ENCODE data around the gene CSNK2A3. TPM values are rescaled to one million over a fixed set of nuclear protein-coding genes. Genes with fewer than 3 reads are reported as not detected.

The CSNK2A3 gene
- total and polyA plus RNA-seq, 2 donors (not counting 1 experiment from before 2014, with no cell fraction given): 2.3 TPM

- H4K20me1 ChIP-seq (ENCODE audit: control insufficient read depth, extremely low read depth, insufficient read depth, low read length): no peaks in the 10 kb centered on the region
- no peaks in the 10 kb centered on the region for H3K27me3 ChIP-seq (ENCODE audit: control insufficient read depth, insufficient read depth, low read length)
- H3K4me3 ChIP-seq (replicated peaks in 1 of 4; ENCODE audit: control extremely low read depth in 1 of 4, insufficient read depth in 1 of 4, low read depth in 3 of 4, low read length in 4 of 4): no peak overlapping the region
- H3K36me3 ChIP-seq (ENCODE audit: control insufficient read depth, insufficient read depth, low read length): no peaks in the 10 kb centered on the region
- DNase-seq (ENCODE audit: low read depth in 2 of 2): no peak
- H3K4me2 ChIP-seq (ENCODE audit: extremely low read depth, insufficient read depth, low read length): no peak overlapping the region
- no peaks in the 10 kb centered on the region for H3K4me1 ChIP-seq (ENCODE audit: control insufficient read depth, extremely low read depth, insufficient read depth, low read length)
- H3K9me3 ChIP-seq (ENCODE audit: control insufficient read depth, insufficient read depth, low read depth, low read length): no peaks in the 10 kb centered on the region
- no peaks in the 10 kb centered on the region for H3K79me2 ChIP-seq (ENCODE audit: control insufficient read depth, insufficient read depth, low read length)
- TF ChIP-seq EZH2 (IDR thresholded peaks at IDR 0.05; ENCODE audit: low read length, missing control alignments) (no peak), CTCF (conservative IDR thresholded peaks at IDR 0.05 in 1 of 2, IDR thresholded peaks at IDR 0.05 in 1 of 2; ENCODE audit: low read depth in 1 of 2, low read length in 2 of 2) (no peak)
- no peak overlapping the region for H2AFZ ChIP-seq (ENCODE audit: low read length)
- H3K27ac ChIP-seq (ENCODE audit: insufficient read depth, low read length): no peak overlapping the region
- no peak overlapping the region for H3K9ac ChIP-seq (ENCODE audit: insufficient read depth, low read length)
Observed at GRCh38 chr11:11336664-11337063, 16.4 kb downstream of the CSNK2A3 start.

- Histone ChIP-seq H4K20me1 (ENCODE audit: control insufficient read depth, extremely low read depth, insufficient read depth, low read length) (no peaks in the 10 kb centered on the region), H2AFZ (ENCODE audit: low read length) (no peak overlapping the region), H3K36me3 (ENCODE audit: control insufficient read depth, insufficient read depth, low read length) (no peaks in the 10 kb centered on the region), H3K9ac (ENCODE audit: insufficient read depth, low read length) (no peak overlapping the region), H3K9me3 (ENCODE audit: control insufficient read depth, insufficient read depth, low read depth, low read length) (no peaks in the 10 kb centered on the region), H3K79me2 (ENCODE audit: control insufficient read depth, insufficient read depth, low read length) (no peaks in the 10 kb centered on the region), H3K4me1 (ENCODE audit: control insufficient read depth, extremely low read depth, insufficient read depth, low read length) (no peaks in the 10 kb centered on the region), H3K4me2 (ENCODE audit: extremely low read depth, insufficient read depth, low read length) (no peak overlapping the region), H3K27me3 (ENCODE audit: control insufficient read depth, insufficient read depth, low read length) (no peaks in the 10 kb centered on the region), H3K27ac (ENCODE audit: insufficient read depth, low read length) (no peak overlapping the region), H3K4me3 (replicated peaks in 1 of 4; ENCODE audit: control extremely low read depth in 1 of 4, insufficient read depth in 1 of 4, low read depth in 3 of 4, low read length in 4 of 4) (no peak overlapping the region)
- no peak for DNase-seq (ENCODE audit: low read depth in 2 of 2)
- TF ChIP-seq CTCF (conservative IDR thresholded peaks at IDR 0.05 in 1 of 2, IDR thresholded peaks at IDR 0.05 in 1 of 2; ENCODE audit: low read depth in 1 of 2, low read length in 2 of 2) (no peak), EZH2 (IDR thresholded peaks at IDR 0.05; ENCODE audit: low read length, missing control alignments) (no peak)
Observed at GRCh38 chr11:11335043-11335442, 18.0 kb downstream of the CSNK2A3 start.

- no peaks in the 10 kb centered on the region for H3K4me1 ChIP-seq (ENCODE audit: control insufficient read depth, extremely low read depth, insufficient read depth, low read length)
- no peak overlapping the region for H3K4me2 ChIP-seq (ENCODE audit: extremely low read depth, insufficient read depth, low read length)
- H3K36me3 ChIP-seq (ENCODE audit: control insufficient read depth, insufficient read depth, low read length): no peaks in the 10 kb centered on the region
- no peaks in the 10 kb centered on the region for H4K20me1 ChIP-seq (ENCODE audit: control insufficient read depth, extremely low read depth, insufficient read depth, low read length)
- no peak overlapping the region for H3K9ac ChIP-seq (ENCODE audit: insufficient read depth, low read length)
- H3K27ac ChIP-seq (ENCODE audit: insufficient read depth, low read length): no peak overlapping the region
- TF ChIP-seq CTCF (conservative IDR thresholded peaks at IDR 0.05 in 1 of 2, IDR thresholded peaks at IDR 0.05 in 1 of 2; ENCODE audit: low read depth in 1 of 2, low read length in 2 of 2) (no peak), EZH2 (IDR thresholded peaks at IDR 0.05; ENCODE audit: low read length, missing control alignments) (no peak)
- H3K9me3 ChIP-seq (ENCODE audit: control insufficient read depth, insufficient read depth, low read depth, low read length): no peaks in the 10 kb centered on the region
- no peak overlapping the region for H3K4me3 ChIP-seq (replicated peaks in 1 of 4; ENCODE audit: control extremely low read depth in 1 of 4, insufficient read depth in 1 of 4, low read depth in 3 of 4, low read length in 4 of 4)
- no peaks in the 10 kb centered on the region for H3K79me2 ChIP-seq (ENCODE audit: control insufficient read depth, insufficient read depth, low read length)
- no peak overlapping the region for H2AFZ ChIP-seq (ENCODE audit: low read length)
- no peak for DNase-seq (ENCODE audit: low read depth in 2 of 2)
- H3K27me3 ChIP-seq (ENCODE audit: control insufficient read depth, insufficient read depth, low read length): no peaks in the 10 kb centered on the region
Observed at GRCh38 chr11:11334607-11335006, 18.4 kb downstream of the CSNK2A3 start.

All from fibroblast of lung (primary cell).